NB4 (cell line): ENCODE results near the gene CSTF1.

Source experiments
- POLR2A ChIP-seq: IDR thresholded peaks from 2 replicates; pipeline ENCODE4 v1.6.1; 2011; ENCODE audit warnings: mild to moderate bottlenecking; ENCODE audit not compliant: insufficient read length; ENCODE audit errors: extremely low read depth
- TF ChIP-seq, protein P1 (sequence below): IDR thresholded peaks from 2 replicates; pipeline ENCODE4 v1.6.1; 2011; ENCODE audit warnings: low read depth, low read length

DNA sequence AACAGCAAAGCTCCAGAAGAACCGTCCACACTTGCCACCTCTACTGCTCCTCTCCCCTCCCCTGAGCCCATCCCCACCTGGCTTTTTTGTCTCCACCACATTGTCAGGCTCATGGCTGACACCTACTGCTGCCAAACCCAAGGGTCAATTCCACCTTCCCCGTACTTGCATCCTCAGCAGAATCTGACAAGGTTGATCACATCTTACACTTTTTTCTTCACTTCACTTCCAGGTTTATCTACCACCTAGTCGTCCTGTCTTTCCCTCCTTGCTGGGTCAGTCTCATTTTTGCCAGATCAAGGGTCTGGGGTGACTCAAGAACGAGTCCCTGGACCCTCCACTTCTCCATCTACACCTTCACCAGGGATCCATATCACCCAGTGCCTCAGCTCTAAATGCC is 3.6 kb upstream of the CSTF1 start:
- no peak for TF ChIP-seq POLR2A
- TF ChIP-seq, protein P1, sequence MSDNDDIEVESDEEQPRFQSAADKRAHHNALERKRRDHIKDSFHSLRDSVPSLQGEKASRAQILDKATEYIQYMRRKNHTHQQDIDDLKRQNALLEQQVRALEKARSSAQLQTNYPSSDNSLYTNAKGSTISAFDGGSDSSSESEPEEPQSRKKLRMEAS: no peak
